Activated CD4-positive, alpha-beta T cell treated with anti-CD3 and anti-CD28 coated beads for 36 hours (primary cell): ENCODE data around the gene RPRM. TPM values are rescaled to one million over a fixed set of nuclear protein-coding genes. Genes with fewer than 3 reads are reported as not detected.

Experiments used
- ATAC-seq: fragments of 200-7000 bp; cut with Tn5 transposase; one replicate; pipeline ENCODE4 v1.10.0; 2021; ENCODE audit warnings: mild to moderate bottlenecking, moderate library complexity
- CTCF ChIA-PET: fragments of 350-600 bp; sonication (Branson Sonifier 250); formaldehyde crosslinking; loops from one replicate; lab custom pipeline; 2021; ENCODE audit warnings: antibody characterized with exemption; lab: Charles Lee
- POLR2A ChIA-PET: fragments of 350-600 bp; sonication (Branson Sonifier 250); formaldehyde crosslinking; loops from one replicate; lab custom pipeline; 2021; ENCODE audit warnings: antibody characterized with exemption, inconsistent platforms; lab: Charles Lee
- DNase-seq: peaks from one replicate; pipeline ENCODE4 v3.0.0-alpha.2; 2020
- H3K27ac Mint-ChIP-seq: one replicate; pipeline ENCODE4 v1.8.0; 2021; ENCODE audit warnings: mixed read lengths
- H3K27me3 Mint-ChIP-seq: one replicate; pipeline ENCODE4 v1.8.0; 2021; ENCODE audit warnings: mixed read lengths
- H3K36me3 Mint-ChIP-seq: one replicate; pipeline ENCODE4 v1.8.0; 2021; ENCODE audit warnings: low read depth, mixed read lengths
- H3K4me1 Mint-ChIP-seq: one replicate; pipeline ENCODE4 v1.8.0; 2021; ENCODE audit warnings: mixed read lengths
- H3K4me3 Mint-ChIP-seq: one replicate; pipeline ENCODE4 v1.8.0; 2021; ENCODE audit warnings: mild to moderate bottlenecking, moderate library complexity, mixed read lengths
- H3K9me3 Mint-ChIP-seq: one replicate; pipeline ENCODE4 v1.8.0; 2021; ENCODE audit warnings: low read depth, mixed read lengths
- intact Hi-C, 2 experiments: fragments of 100-400 bp; cut with DNase I in 1 of 2; cut with micrococcal nuclease in 1 of 2; formaldehyde crosslinking; loops; one replicate each; pipeline versions ENCODE4 v1.14.2 to v1.15.1; 2022 to 2024; cut with DNase I, micrococcal nuclease
- total RNA-seq, 2 experiments: library from RNA; stranded (reverse); gene quantifications; one replicate each; pipeline ENCODE4 v1.2.3, GENCODE V29; 2021

Gene RPRM
- total RNA-seq, 2 experiments from 2014 or later, result not detected

GRCh38 chr2:153479573-153479972 lies 1.0 kb upstream of the RPRM start:
- no peak overlapping the region for H3K4me3 Mint-ChIP-seq
- DNase-seq (no peak), ATAC-seq (no peak)
- H3K36me3 Mint-ChIP-seq, result no peaks in the 10 kb centered on the region
- intact Hi-C loops, result loop anchor here in 1 of 2 experiments (5.0 kb wide), 3 partner anchors 617 to 1442 kb away; no protein-coding TSS in a partner anchor
- H3K27me3 Mint-ChIP-seq, result peaks cover 59% of the 10 kb centered on the region
- peaks cover 20% of the 10 kb centered on the region for H3K4me1 Mint-ChIP-seq
- H3K27ac Mint-ChIP-seq, result no peak overlapping the region
- ChIA-PET POLR2A (no interaction called here), CTCF (interaction anchor here (0.7 to 1.7 kb wide), 7 partner anchors 10 to 567 kb away, joined by 3 to 9 read pairs (median 3); no protein-coding TSS in a partner anchor)
- H3K9me3 Mint-ChIP-seq, result no peaks in the 10 kb centered on the region

GRCh38 chr2:153477636-153478288 lies 800 bp downstream of the RPRM start:
- H3K4me1 Mint-ChIP-seq, result peaks cover 20% of the 10 kb centered on the region
- ChIA-PET CTCF (interaction anchor here (1.0 kb wide), 1 partner anchor 611 kb away, joined by 3 read pairs; no protein-coding TSS in a partner anchor), POLR2A (no interaction called here)
- no peak overlapping the region for H3K27ac Mint-ChIP-seq
- DNase-seq (peak; percentile 13), ATAC-seq (no peak)
- no peaks in the 10 kb centered on the region for H3K9me3 Mint-ChIP-seq
- intact Hi-C loops, result loop anchor here in 1 of 2 experiments (1.0 to 5.0 kb wide), 5 partner anchors 314 to 1440 kb away; no protein-coding TSS in a partner anchor
- H3K36me3 Mint-ChIP-seq, result no peaks in the 10 kb centered on the region
- H3K4me3 Mint-ChIP-seq, result peak overlapping the region; percentile 34
- H3K27me3 Mint-ChIP-seq, result peaks cover 63% of the 10 kb centered on the region

- no peak overlapping the region for H3K4me3 Mint-ChIP-seq
- POLR2A ChIA-PET, result interaction anchor here (0.6 kb wide), 1 partner anchor 652 kb away, joined by 3 read pairs; no protein-coding TSS in a partner anchor
- H3K4me1 Mint-ChIP-seq, result peaks cover 20% of the 10 kb centered on the region
- DNase-seq, result peak; percentile 5
- intact Hi-C loops, result loop anchor here in 1 of 2 experiments (5.0 kb wide), 3 partner anchors 615 to 1440 kb away; no protein-coding TSS in a partner anchor
- ATAC-seq, result no peak
- H3K27ac Mint-ChIP-seq, result no peak overlapping the region
- CTCF ChIA-PET, result no interaction called here
- no peaks in the 10 kb centered on the region for H3K36me3 Mint-ChIP-seq
- no peaks in the 10 kb centered on the region for H3K9me3 Mint-ChIP-seq
- H3K27me3 Mint-ChIP-seq, result peaks cover 61% of the 10 kb centered on the region
Observed at GRCh38 chr2:153476816-153477635, 1.5 kb downstream of the RPRM start.

GRCh38 chr2:153476491-153476815 lies 2.1 kb downstream of the RPRM start:
- ChIA-PET CTCF (interaction anchor here (0.7 kb wide), 1 partner anchor 19 kb away, joined by 3 read pairs; no protein-coding TSS in a partner anchor), POLR2A (interaction anchor here (0.6 kb wide), 1 partner anchor 651 kb away, joined by 3 read pairs; no protein-coding TSS in a partner anchor)

GRCh38 chr2:153474876-153475435 lies 3.6 kb downstream of the RPRM start:
- Mint-ChIP-seq H3K27ac (no peak overlapping the region), H3K4me3 (no peak overlapping the region), H3K4me1 (peaks cover 20% of the 10 kb centered on the region), H3K27me3 (peaks cover 54% of the 10 kb centered on the region), H3K9me3 (no peaks in the 10 kb centered on the region), H3K36me3 (no peaks in the 10 kb centered on the region)
- DNase-seq (no peak), ATAC-seq (no peak)
- intact Hi-C loops, result loop anchor here in 1 of 2 experiments (5.0 kb wide), 3 partner anchors 613 to 1438 kb away; no protein-coding TSS in a partner anchor
- CTCF ChIA-PET, result no interaction called here
- POLR2A ChIA-PET, result no interaction called here

More at GRCh38 chr2:153476491-153476815, 2.1 kb downstream of the RPRM start:
- no peak overlapping the region for H3K27ac Mint-ChIP-seq
- DNase-seq (no peak), ATAC-seq (no peak)
- H3K36me3 Mint-ChIP-seq, result no peaks in the 10 kb centered on the region
- no peaks in the 10 kb centered on the region for H3K9me3 Mint-ChIP-seq
- H3K4me3 Mint-ChIP-seq, result no peak overlapping the region
- H3K27me3 Mint-ChIP-seq, result peaks cover 59% of the 10 kb centered on the region
- H3K4me1 Mint-ChIP-seq, result peaks cover 20% of the 10 kb centered on the region
- intact Hi-C loops, result loop anchor here in 1 of 2 experiments (5.0 kb wide), 3 partner anchors 614 to 1439 kb away; no protein-coding TSS in a partner anchor

GRCh38 chr2:153474407-153474806 lies 4.2 kb downstream of the RPRM start:
- CTCF ChIA-PET, result no interaction called here
- intact Hi-C loops, result no loop called here
- no peak for ATAC-seq
- POLR2A ChIA-PET, result no interaction called here
- H3K4me1 Mint-ChIP-seq, result peaks cover 20% of the 10 kb centered on the region
- H3K27me3 Mint-ChIP-seq, result peaks cover 49% of the 10 kb centered on the region
- H3K27ac Mint-ChIP-seq, result no peak overlapping the region
- no peaks in the 10 kb centered on the region for H3K36me3 Mint-ChIP-seq
- no peak overlapping the region for H3K4me3 Mint-ChIP-seq
- H3K9me3 Mint-ChIP-seq, result no peaks in the 10 kb centered on the region
- DNase-seq, result no peak

- ChIA-PET CTCF (interaction anchor here (0.6 to 1.4 kb wide), 2 partner anchors 24 to 51 kb away, joined by 3 to 4 read pairs; no protein-coding TSS in a partner anchor), POLR2A (no interaction called here)
- H3K9me3 Mint-ChIP-seq, result no peaks in the 10 kb centered on the region
- peaks cover 24% of the 10 kb centered on the region for H3K27me3 Mint-ChIP-seq
- H3K27ac Mint-ChIP-seq, result no peak overlapping the region
- no peaks in the 10 kb centered on the region for H3K4me1 Mint-ChIP-seq
- intact Hi-C loops, result no loop called here
- ATAC-seq, result no peak
- H3K4me3 Mint-ChIP-seq, result no peak overlapping the region
- H3K36me3 Mint-ChIP-seq, result no peaks in the 10 kb centered on the region
- DNase-seq, result no peak
Observed at GRCh38 chr2:153470867-153471266, 7.7 kb downstream of the RPRM start.

- no peaks in the 10 kb centered on the region for H3K4me1 Mint-ChIP-seq
- no peak overlapping the region for H3K27ac Mint-ChIP-seq
- no peak for DNase-seq
- no peaks in the 10 kb centered on the region for H3K9me3 Mint-ChIP-seq
- ChIA-PET POLR2A (no interaction called here), CTCF (no interaction called here)
- H3K27me3 Mint-ChIP-seq, result peaks cover 9% of the 10 kb centered on the region
- no peak for ATAC-seq
- no peak overlapping the region for H3K4me3 Mint-ChIP-seq
- intact Hi-C loops, result no loop called here
- H3K36me3 Mint-ChIP-seq, result no peaks in the 10 kb centered on the region
Observed at GRCh38 chr2:153464395-153464794, 14.2 kb downstream of the RPRM start.

- Mint-ChIP-seq H3K36me3 (no peaks in the 10 kb centered on the region), H3K27me3 (peaks cover 8% of the 10 kb centered on the region), H3K9me3 (no peaks in the 10 kb centered on the region), H3K4me1 (no peaks in the 10 kb centered on the region), H3K27ac (no peak overlapping the region), H3K4me3 (no peak overlapping the region)
- POLR2A ChIA-PET, result no interaction called here
- no peak for DNase-seq
- CTCF ChIA-PET, result no interaction called here
- no peak for ATAC-seq
- intact Hi-C loops, result no loop called here
Observed at GRCh38 chr2:153462338-153462859, 16.2 kb downstream of the RPRM start.

- CTCF ChIA-PET, result no interaction called here
- POLR2A ChIA-PET, result no interaction called here
- ATAC-seq, result no peak
- intact Hi-C loops, result no loop called here
- Mint-ChIP-seq H3K4me1 (no peaks in the 10 kb centered on the region), H3K27ac (no peak overlapping the region), H3K36me3 (no peaks in the 10 kb centered on the region), H3K9me3 (no peaks in the 10 kb centered on the region), H3K27me3 (peaks cover 8% of the 10 kb centered on the region), H3K4me3 (no peak overlapping the region)
- no peak for DNase-seq
Observed at GRCh38 chr2:153461453-153461852, 17.1 kb downstream of the RPRM start.

GRCh38 chr2:153455861-153456260 lies 22.7 kb downstream of the RPRM start:
- no peak for DNase-seq
- no peaks in the 10 kb centered on the region for H3K4me1 Mint-ChIP-seq
- intact Hi-C loops, result no loop called here
- no peaks in the 10 kb centered on the region for H3K9me3 Mint-ChIP-seq
- no peak overlapping the region for H3K4me3 Mint-ChIP-seq
- no peaks in the 10 kb centered on the region for H3K36me3 Mint-ChIP-seq
- no peak overlapping the region for H3K27ac Mint-ChIP-seq
- ChIA-PET POLR2A (interaction anchor here (0.6 kb wide), 1 partner anchor 351 kb away, joined by 4 read pairs; no protein-coding TSS in a partner anchor), CTCF (no interaction called here)
- peaks cover 4% of the 10 kb centered on the region for H3K27me3 Mint-ChIP-seq
- ATAC-seq, result no peak
